Psoas muscle (tissue), 8 donors: ENCODE data around the gene GREB1. TPM values are rescaled to one million over a fixed set of nuclear protein-coding genes. Genes with fewer than 3 reads are reported as not detected.
A peak's percentile ranks its signal among the peaks of the same experiment; 100 is the strongest.

Experiments
- ATAC-seq, 4 donors: fragments of 200-7000 bp; cut with Tn5 transposase; one replicate each; pipeline ENCODE4 v1.9.1; 2020; ENCODE audit warnings: moderate library complexity in 3 of 4, mild to moderate bottlenecking in 2 of 4
- DNase-seq, 2 donors: peaks; one replicate each; pipeline ENCODE4 v3.0.0-alpha.2; 2020
- H3K27ac ChIP-seq: fragments of 200-600 bp; one replicate; pipeline ENCODE4 v1.8.0; 2022
- H3K27me3 ChIP-seq, 3 donors: fragments of 200-600 bp in 1 of 3; one replicate each; pipeline versions ENCODE4 v1.6.1 to v1.8.0; 2013 to 2022; ENCODE audit warnings: low read length in 2 of 3, mild to moderate bottlenecking in 2 of 3, moderate library complexity in 1 of 3; ENCODE audit not compliant: insufficient read depth in 3 of 3
- H3K36me3 ChIP-seq, 2 donors: fragments of 200-600 bp in 1 of 2; one replicate each; pipeline versions ENCODE4 v1.6.1 to v1.8.0; 2013 to 2022; ENCODE audit warnings: low read depth in 1 of 2, mild to moderate bottlenecking in 1 of 2, moderate library complexity in 1 of 2; ENCODE audit not compliant: insufficient read depth in 1 of 2
- H3K4me1 ChIP-seq: fragments of 200-600 bp; one replicate; pipeline ENCODE4 v1.8.0; 2022
- H3K4me3 ChIP-seq: fragments of 200-600 bp; one replicate; pipeline ENCODE4 v1.8.0; 2022; ENCODE audit warnings: mild to moderate bottlenecking
- H3K9me3 ChIP-seq: fragments of 200-600 bp; one replicate; pipeline ENCODE4 v1.8.0; 2022
- WGBS, 3 donors: extraction: QIAGEN DNeasy Blood & Tissue Kit; methylation state at CpG; one replicate each; pipeline versions ENCODE4 v1.1.6 to v1.1.7; 2013; 5-methylcytosine and 5-hydroxymethylcytosine counted together
- intact Hi-C, 2 donors: fragments of 100-400 bp; cut with DNase I; formaldehyde crosslinking; loops; one replicate each; pipeline versions ENCODE4 v1.11.0 to v1.14.2; 2022
- polyA plus RNA-seq, 3 donors: library from polyadenylated mRNA; stranded (reverse); fragments of 200-250 nt; gene quantifications; one replicate each; pipeline ENCODE4 v1.2.3, GENCODE V29; 2013
- total RNA-seq, 4 donors: library from RNA; stranded (reverse); fragmentation: NEBNext Ultra II Directional in 2 of 4; extraction: Animal tissue kit (Norgen Biotek cat#: 25700) in 2 of 4; gene quantifications; one replicate each; pipeline versions ENCODE4 v1.2.1 to v1.2.4, GENCODE V29; 2021 to 2023
- TF ChIP-seq, protein P1 (sequence below): fragments of 200-600 bp; IDR thresholded peaks from one replicate; pipeline ENCODE4 v1.8.0; 2022; ENCODE audit warnings: antibody characterized with exemption
- donor health status: healthy with polysubstance abuse.
- donor health status: DM: no; HTN: no; CAD: no; lungs with moderate emphysema.
- donor health status: Bipolar disorder and iron deficiency.
- donor health status: healthy.
- donor health status: DM: yes; HTN: yes; CAD: no.
- donor health status: DM: no; HTN: no; CAD: no.
- donor health status: DM: no; HTN: no; CAD: no.
- donor health status: DM: yes; HTN: yes; CAD: no.

GREB1 gene
- total and polyA plus RNA-seq, 7 donors: 1.3 to 17.5 (median 3.2) TPM

GRCh38 chr2:11568436-11568835 is 34.6 kb downstream of the GREB1 start:
- no peaks in the 10 kb centered on the region for H3K36me3 ChIP-seq
- DNase-seq: peak in 1 of 2 donors; percentile 21
- no peaks in the 10 kb centered on the region for H3K27me3 ChIP-seq
- no peak for ATAC-seq
- intact Hi-C loops: no loop called here
- WGBS, 3 donors: 75 to 83% (median 76%) methylated on average over 10 of the region's 10 CpGs
- no peaks in the 10 kb centered on the region for H3K9me3 ChIP-seq
- no peak overlapping the region for H3K27ac ChIP-seq
- TF ChIP-seq, protein P1, sequence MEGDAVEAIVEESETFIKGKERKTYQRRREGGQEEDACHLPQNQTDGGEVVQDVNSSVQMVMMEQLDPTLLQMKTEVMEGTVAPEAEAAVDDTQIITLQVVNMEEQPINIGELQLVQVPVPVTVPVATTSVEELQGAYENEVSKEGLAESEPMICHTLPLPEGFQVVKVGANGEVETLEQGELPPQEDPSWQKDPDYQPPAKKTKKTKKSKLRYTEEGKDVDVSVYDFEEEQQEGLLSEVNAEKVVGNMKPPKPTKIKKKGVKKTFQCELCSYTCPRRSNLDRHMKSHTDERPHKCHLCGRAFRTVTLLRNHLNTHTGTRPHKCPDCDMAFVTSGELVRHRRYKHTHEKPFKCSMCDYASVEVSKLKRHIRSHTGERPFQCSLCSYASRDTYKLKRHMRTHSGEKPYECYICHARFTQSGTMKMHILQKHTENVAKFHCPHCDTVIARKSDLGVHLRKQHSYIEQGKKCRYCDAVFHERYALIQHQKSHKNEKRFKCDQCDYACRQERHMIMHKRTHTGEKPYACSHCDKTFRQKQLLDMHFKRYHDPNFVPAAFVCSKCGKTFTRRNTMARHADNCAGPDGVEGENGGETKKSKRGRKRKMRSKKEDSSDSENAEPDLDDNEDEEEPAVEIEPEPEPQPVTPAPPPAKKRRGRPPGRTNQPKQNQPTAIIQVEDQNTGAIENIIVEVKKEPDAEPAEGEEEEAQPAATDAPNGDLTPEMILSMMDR: no peak
- H3K4me1 ChIP-seq: no peaks in the 10 kb centered on the region
- H3K4me3 ChIP-seq: no peak overlapping the region

GRCh38 chr2:11569636-11570035 is 35.8 kb downstream of the GREB1 start:
- no peaks in the 10 kb centered on the region for H3K9me3 ChIP-seq
- intact Hi-C loops: loop anchor here in 1 of 2 donors (5.0 kb wide), 1 partner anchor 37 kb away; the partner anchor contains the start of gene GREB1
- ATAC-seq: no peak
- H3K36me3 ChIP-seq: no peaks in the 10 kb centered on the region
- 95 to 98% (median 96%) methylated on average over 7 of the region's 7 CpGs for WGBS, 3 donors
- no peaks in the 10 kb centered on the region for H3K27me3 ChIP-seq
- H3K4me3 ChIP-seq: no peak overlapping the region
- peaks cover 3% of the 10 kb centered on the region for H3K4me1 ChIP-seq
- H3K27ac ChIP-seq: no peak overlapping the region
- DNase-seq: peak in 1 of 2 donors; percentile 6
- TF ChIP-seq, protein P1: no peak

DNA sequence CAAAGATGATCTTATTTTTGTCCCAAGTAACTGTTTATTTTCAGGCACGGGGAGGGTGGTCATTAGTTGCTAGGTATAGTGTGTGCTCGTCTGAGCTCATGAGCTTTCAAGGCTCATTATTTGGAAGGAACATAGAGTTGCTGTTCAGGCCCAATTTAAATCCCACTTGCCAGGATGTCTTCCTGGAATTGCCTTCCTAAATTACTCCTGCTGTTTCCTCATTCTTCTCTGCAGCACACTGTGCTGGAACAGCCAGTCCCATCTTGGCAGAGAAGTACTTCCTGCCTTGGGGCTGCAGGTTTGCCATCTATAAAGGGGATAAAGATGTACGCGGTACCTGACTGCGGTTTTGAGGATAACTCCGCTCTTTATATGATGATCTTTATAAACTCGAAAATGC is 37.3 kb downstream of the GREB1 start:
- peak in 3 of 4 donors; percentile 32 to 58 (median 38) for ATAC-seq
- no peak overlapping the region for H3K4me3 ChIP-seq
- H3K27ac ChIP-seq: no peak overlapping the region
- WGBS, 3 donors: 52 to 69% (median 69%) methylated on average over 7 of the region's 7 CpGs
- no peaks in the 10 kb centered on the region for H3K36me3 ChIP-seq
- no peaks in the 10 kb centered on the region for H3K27me3 ChIP-seq
- TF ChIP-seq, protein P1: no peak
- intact Hi-C loops: loop anchor here in 1 of 2 donors (5.0 kb wide), 1 partner anchor 39 kb away; the partner anchor contains the start of gene GREB1
- H3K9me3 ChIP-seq: no peaks in the 10 kb centered on the region
- DNase-seq: no peak
- peaks cover 12% of the 10 kb centered on the region for H3K4me1 ChIP-seq

DNA sequence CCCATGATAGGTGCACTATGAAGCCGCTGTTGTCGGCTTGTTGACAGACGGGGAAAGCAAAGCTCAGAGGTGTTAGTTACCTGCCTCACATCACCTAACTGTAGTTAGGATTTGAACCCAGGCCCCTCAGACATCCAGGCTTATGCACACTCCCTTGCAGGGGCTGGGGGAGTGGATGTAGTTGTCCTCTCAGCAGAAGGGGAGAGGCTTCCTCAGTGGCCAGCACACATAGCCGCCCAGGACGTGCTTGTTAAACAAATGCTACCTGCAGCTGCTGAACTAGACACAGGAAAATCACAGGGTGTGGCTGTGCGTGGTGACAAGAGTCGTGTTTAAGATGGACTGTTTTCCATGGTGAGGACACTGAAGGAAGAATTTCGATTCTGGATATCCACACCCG is 39.2 kb downstream of the GREB1 start:
- Histone ChIP-seq H3K36me3 (no peaks in the 10 kb centered on the region), H3K27me3 (no peaks in the 10 kb centered on the region), H3K27ac (no peak overlapping the region), H3K4me1 (peaks cover 12% of the 10 kb centered on the region), H3K9me3 (no peaks in the 10 kb centered on the region), H3K4me3 (no peak overlapping the region)
- intact Hi-C loops: loop anchor here in 1 of 2 donors (5.0 kb wide), 1 partner anchor 41 kb away; the partner anchor contains the start of gene GREB1
- DNase-seq (peak in 1 of 2 donors; percentile 34), ATAC-seq (no peak)
- 88 to 90% (median 89%) methylated on average over 9 of the region's 9 CpGs for WGBS, 3 donors
- TF ChIP-seq, protein P1: no peak
